SIG-M5 treated with dmso at 0.1 percent for 504 hours (cell line): ENCODE results near the gene TM9SF2.

Experiments used
- DNase-seq: peaks from one replicate; lab custom pipeline; 2025; ENCODE audit not compliant: unreplicated experiment; lab: John Stamatoyannopoulos, UW

TM9SF2 gene

GRCh38 chr13:99575376-99576120 lies 74.3 kb downstream of the TM9SF2 start:
- DNase-seq: no peak

GRCh38 chr13:99577934-99578917 lies 77.0 kb downstream of the TM9SF2 start:
- DNase-seq: peak; percentile 19

- no peak for DNase-seq
These were observed 79.4 kb downstream of the TM9SF2 start for GRCh38 chr13:99580500-99581268.

GRCh38 chr13:99582511-99582910 lies 81.2 kb downstream of the TM9SF2 start:
- DNase-seq: no peak

- no peak for DNase-seq
These were observed 84.3 kb downstream of the TM9SF2 start for GRCh38 chr13:99585609-99586008.

- DNase-seq: no peak
These were observed 85.7 kb downstream of the TM9SF2 start for GRCh38 chr13:99587021-99587420.

GRCh38 chr13:99587893-99588606 lies 86.8 kb downstream of the TM9SF2 start:
- no peak for DNase-seq

- no peak for DNase-seq
These were observed 88.3 kb downstream of the TM9SF2 start for GRCh38 chr13:99589575-99589974.

- no peak for DNase-seq
These were observed 89.3 kb downstream of the TM9SF2 start for GRCh38 chr13:99590519-99591011.

GRCh38 chr13:99596180-99596579 lies 94.9 kb downstream of the TM9SF2 start:
- DNase-seq: no peak

GRCh38 chr13:99600318-99600717 lies 99.0 kb downstream of the TM9SF2 start:
- DNase-seq: no peak

GRCh38 chr13:99601535-99601934 lies 100.3 kb downstream of the TM9SF2 start:
- peak; percentile 14 for DNase-seq

GRCh38 chr13:99604636-99605035 lies 103.4 kb downstream of the TM9SF2 start:
- DNase-seq: no peak

- peak; percentile 67 for DNase-seq
These were observed 104.4 kb downstream of the TM9SF2 start for GRCh38 chr13:99605420-99606323.

GRCh38 chr13:99606324-99607066 lies 105.2 kb downstream of the TM9SF2 start, which contains the start of gene CLYBL:
Gene CLYBL, plus strand, starts transcription at chr13:99606690.
- DNase-seq: peak; percentile 75

- DNase-seq: no peak
These were observed 107.1 kb downstream of the TM9SF2 start for GRCh38 chr13:99608345-99608744.

- DNase-seq: peak; percentile 57
These were observed 109.5 kb downstream of the TM9SF2 start for GRCh38 chr13:99610702-99611289.
